Stimulated activated CD4-positive, alpha-beta T cell treated with anti-CD3 and anti-CD28 coated beads, Interleukin-1b, Interleukin-23, amount 100 ng/mL, for 4 hours (primary cell): ENCODE data around the gene C14orf180.
"Not testable (repeated sequence)": the region's sequence is repeated elsewhere in the genome, so short reads cannot be mapped to it uniquely, and the experiment has no call there.

ENCODE experiments used
- DNase-seq, 2 donors: peaks; one replicate each; pipeline ENCODE4 v3.0.0-alpha.2; 2020; ENCODE audit warnings: low read depth in 2 of 2

The C14orf180 gene

DNA sequence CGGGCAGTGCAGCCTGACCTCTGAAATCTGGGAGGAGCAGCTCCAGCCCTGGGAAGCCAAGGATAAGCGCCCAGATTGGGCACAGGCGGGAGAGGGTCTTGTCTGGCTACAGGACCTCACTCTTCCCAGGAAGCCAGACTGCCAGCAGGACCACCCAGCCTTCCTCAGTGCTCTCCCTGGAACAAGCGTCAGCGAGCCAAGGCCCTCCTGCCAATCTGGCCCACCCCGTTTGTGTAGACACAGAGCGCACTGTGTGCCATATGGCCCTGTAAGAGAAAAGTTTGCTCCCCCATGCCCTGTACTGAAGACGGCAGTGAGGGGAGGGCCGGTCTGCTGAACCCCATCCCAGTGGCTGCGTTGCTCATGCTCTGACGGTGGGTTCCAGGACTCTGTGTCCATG lies 1.2 kb upstream of the C14orf180 start:
- DNase-seq, result no peak

DNA sequence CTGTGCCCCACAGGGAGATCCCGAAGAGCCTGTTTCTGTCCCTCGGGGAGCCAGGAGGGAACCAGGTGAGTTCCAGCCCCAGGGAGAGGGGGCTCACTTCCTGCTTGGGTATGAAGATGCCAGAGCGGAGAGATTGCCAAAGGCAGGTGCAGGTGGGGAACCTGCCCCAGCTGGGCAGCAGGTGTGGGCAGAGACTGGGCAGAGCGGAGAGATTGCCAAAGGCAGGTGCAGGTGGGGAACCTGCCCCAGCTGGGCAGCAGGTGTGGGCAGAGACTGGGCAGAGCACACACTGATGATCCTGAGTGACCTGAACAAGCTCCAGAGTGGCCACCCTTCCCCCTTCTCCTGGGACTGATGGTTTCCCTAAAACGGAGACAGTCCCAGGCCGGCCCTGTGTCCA lies 375 bp downstream of the C14orf180 start:
- DNase-seq, result not testable (repeated sequence)

DNA sequence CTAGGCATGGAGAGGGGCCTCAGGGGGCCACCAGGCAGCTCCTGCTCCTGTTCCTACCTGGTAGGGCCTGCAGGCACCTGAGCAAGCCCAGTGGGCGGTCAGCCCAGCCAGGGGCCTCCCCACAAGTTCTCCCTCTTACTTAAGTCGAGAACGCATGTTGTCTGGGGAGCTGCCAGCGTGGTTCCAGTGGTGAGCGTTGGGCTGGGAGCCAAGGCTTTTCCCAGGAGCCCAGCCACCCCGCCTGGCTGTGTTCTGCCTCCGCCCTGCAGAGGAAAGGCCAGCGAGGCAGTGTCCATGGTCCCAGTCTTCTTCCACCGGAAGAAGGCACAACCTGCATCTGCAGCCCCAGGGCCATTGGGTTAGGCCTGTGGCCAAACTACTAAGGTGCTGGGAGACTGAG lies 1.4 kb downstream of the C14orf180 start:
- DNase-seq, result no peak

DNA sequence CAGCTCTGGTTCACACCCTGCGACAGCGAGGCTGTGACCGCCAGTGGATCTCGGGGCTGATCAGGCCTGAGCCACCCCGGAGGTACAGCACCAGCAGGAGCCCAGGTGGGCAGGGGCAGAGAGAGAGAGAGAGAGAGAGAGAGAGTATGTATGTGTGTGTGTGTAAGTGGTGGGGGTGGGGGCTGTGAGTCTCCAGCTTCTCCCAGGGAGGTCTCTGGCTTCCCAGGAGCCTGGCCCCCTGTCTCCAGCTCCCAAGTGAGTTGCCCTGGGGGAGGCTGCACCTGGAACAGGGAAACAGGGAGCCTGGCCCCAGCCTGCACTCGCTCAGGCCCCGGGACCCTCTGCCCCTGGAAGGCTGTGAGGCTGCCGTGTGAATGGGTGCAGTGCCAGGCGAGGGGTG lies 2.0 kb downstream of the C14orf180 start:
- DNase-seq, result no peak

DNA sequence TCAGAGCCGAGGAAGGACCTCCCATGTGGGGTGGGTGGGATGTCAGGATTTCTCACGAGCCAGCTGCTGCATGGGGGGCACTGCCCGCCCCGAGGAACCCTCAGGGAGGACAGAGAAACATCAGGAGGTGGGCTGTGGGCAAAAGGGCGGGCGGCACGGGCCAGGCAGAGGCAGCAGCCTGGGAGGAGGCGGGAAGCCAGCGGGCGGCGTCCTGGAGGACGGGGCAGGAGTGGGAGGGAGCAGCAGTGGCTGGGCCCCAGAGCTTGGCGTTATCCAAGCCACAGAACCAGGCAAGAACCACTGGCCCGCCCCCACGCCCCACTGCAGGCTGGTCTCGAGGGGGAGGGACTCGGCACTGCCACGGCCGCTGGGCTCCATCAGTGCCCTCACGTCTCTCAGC lies 2.4 kb downstream of the C14orf180 start:
- no peak for DNase-seq

DNA sequence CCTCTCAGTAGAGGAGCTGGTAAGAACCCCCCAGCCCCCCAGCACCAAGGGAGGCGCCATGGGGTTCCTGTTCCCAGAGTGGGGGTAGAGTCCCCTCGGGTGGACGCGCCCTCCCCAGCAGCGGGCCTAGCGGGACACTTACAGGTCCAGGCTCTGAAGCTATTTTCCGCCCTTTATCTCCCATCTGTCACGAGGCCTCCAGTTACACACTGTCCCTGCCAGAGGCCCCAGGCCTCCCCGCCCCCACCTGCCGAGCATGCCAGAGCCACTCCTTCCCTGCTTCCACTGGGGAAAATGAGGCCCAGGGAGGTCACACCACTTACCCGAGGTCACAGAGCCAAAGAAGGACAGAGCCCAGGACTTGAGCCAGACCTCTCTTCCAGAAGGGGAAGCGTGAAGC lies 3.1 kb downstream of the C14orf180 start:
- no peak for DNase-seq

DNA sequence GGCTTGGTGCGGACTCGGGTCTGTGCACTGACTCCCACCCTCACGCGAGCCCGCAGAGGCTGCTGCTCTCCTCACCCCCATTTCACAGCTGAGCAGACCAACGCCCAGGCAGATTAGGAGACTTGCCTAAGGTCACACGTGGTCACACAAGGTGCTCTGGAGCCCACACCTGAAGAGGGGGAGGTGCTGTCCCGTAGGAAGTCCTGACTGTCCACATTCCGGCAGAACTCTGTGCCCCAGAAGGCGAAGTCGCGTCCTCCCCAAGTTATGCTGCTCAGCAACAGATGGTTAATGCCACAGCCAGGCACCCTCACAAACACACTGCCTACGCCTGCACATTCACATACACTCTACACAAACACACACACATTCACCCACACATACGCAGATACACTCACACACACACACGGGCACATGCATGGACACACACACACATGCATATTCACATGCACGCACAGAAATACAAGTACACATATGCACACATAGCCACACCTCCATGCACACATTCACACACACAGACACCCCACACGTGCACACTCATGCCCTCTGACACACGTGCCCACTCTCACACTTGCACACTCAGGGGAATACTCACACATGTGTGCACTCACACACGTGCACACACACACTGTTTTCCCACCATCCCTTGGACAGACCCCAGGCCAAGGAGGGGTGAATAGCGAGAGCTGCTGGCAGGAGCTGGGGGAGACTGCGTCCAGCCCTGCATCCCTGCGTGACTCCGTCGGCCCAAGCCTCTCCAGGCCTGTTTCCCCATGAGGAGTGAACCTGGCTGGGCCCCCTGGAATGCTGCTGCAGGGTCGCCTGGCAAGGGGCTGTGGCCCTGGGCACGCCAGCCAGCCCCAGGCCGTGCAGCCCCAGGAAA lies 4.1 kb downstream of the C14orf180 start:
- no peak for DNase-seq

DNA sequence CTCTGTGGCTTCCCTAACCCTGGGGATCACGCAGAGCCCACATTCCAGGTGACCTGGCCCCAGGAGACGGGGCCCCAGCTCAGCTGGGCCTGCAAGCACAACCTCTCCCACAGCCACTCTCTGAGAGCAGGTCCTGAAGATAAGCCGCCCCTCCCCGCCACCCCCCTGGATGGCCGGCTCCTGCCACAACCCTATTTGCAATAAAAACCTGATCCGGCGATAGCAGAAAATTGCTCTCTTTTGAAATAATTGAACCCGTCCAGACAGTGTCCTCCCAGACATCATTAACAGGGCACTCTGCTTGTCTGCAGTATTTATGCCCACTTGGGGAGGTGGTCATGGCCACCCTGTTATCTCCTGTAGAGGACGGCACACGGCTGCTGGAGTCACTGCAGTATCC lies 5.0 kb downstream of the C14orf180 start:
- DNase-seq, result no peak

DNA sequence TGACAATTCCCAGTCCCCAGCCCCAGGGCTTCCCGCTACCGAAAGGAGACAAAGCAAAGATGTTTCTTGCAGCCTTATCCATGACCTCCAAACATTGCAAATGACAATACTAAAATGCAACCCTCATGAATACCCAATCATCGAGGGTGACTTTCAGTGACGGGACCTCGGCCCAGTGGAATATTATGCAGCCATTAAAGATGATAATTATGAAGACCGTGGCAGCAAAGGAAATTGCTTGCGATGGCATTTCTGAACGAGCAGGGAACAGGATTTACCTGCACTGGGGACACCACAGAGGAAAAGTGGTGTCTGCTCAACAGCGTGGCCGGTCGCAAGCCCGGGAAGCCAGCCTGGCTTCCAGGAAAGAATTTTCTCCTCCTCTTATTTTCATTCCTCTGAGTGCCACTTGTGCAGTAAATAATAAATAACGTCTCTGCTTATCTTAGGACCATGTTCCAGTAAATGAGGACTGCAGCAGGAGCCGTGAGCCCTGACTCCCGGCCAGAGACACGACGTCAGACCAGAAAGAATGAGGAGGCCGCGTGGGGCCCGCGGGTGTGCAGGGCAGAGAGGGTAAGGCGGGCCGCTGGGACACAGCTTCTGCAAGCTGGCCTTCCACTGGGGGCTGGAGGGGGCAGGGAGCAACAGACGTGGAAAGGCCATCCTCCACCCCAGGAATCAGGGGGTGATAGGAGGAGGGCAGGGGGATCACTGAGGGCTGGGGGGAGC lies 6.6 kb downstream of the C14orf180 start:
- DNase-seq, result no peak

DNA sequence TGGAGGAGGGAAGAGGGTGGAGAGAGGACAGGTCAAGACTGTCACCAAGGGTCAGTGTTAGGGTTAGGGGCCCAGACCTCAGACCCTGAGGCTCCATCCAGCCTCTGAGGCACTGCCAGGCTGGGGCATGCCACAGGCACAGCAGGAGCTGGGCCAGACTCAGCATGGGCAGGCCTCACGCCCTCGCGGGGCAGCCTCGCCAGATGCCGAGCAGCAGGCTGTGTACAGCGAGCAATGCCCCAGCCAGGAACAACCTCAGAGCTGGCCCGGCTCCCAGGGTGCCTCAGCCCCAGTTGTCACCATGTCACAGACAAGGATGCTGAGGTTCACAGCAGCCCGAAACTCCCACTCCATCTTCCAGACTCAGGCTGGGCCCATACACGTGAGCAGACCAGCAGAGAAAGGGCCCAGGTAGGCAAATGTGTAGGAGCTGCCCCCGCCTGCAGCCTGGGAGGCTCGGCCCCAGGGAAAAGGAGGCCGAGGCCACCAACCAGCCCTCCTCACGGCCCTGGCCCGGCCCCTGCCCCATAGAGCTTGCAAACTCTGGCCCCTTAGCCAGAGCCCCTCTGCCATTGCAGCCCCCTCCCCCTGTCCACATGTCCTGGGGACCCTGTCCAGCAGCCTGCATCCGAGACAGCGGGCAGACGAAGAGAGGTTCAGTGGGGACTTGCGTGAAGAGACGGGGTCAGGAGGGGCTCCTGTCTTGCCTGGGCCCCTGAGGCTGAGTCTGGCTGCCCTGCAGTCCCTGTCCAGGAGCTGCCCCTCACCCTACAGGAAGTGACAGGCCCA lies 7.5 kb downstream of the C14orf180 start:
- DNase-seq, result no peak

DNA sequence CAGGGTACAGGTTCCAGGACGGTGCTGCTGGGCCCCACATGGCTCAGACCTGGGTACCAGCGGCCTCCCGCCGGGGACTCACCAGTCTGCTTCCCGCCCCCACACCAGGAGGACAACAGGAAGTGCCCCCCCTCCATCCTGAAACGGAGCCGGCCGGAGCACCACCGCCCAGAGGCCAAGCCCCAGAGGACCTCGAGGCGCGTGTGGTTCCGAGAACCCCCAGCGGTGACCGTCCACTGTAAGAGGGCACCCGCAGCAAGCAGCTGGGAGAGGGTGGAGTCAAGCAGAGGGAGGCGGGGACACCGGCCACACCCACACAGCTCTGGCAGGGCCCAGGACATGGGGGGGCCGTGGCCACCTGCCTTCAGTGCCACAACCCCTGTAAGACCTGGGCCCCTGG lies 8.1 kb downstream of the C14orf180 start:
- no peak for DNase-seq

DNA sequence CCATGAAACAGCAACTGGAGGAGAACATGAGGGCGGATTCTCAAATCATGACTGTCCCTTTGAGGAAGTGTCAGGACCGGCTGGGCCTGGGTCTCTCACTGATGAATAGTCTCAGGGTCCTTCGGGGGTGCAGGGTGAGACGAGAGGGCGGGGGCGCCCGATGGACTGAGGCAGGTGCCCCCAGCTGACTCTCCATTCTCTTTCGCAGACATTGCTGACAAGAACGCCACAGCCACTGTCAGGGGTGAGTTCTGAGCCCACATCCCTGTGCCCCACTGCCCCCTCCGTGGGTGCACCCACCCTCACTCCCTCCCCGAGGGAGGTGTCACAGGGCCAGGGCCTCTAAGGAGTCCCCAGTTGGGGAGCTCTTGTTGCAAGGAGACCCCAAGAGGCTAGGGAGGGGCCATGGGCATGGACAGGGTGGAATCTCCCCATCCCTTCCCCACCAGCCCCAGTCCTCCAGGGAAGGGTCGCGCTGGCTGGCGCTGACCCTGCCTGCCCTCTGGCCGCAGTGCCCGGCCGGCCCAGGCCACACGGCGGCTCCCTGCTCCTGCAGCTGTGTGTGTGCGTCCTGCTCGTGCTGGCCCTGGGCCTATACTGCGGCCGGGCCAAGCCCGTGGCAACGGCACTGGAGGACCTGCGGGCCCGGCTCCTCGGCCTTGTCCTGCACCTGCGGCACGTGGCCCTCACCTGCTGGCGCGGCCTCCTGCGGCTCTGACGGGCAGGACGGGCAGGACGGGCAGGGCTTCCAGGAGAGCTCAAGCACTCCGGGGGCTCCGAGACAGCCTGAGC lies 8.7 kb downstream of the C14orf180 start:
- DNase-seq, result no peak

DNA sequence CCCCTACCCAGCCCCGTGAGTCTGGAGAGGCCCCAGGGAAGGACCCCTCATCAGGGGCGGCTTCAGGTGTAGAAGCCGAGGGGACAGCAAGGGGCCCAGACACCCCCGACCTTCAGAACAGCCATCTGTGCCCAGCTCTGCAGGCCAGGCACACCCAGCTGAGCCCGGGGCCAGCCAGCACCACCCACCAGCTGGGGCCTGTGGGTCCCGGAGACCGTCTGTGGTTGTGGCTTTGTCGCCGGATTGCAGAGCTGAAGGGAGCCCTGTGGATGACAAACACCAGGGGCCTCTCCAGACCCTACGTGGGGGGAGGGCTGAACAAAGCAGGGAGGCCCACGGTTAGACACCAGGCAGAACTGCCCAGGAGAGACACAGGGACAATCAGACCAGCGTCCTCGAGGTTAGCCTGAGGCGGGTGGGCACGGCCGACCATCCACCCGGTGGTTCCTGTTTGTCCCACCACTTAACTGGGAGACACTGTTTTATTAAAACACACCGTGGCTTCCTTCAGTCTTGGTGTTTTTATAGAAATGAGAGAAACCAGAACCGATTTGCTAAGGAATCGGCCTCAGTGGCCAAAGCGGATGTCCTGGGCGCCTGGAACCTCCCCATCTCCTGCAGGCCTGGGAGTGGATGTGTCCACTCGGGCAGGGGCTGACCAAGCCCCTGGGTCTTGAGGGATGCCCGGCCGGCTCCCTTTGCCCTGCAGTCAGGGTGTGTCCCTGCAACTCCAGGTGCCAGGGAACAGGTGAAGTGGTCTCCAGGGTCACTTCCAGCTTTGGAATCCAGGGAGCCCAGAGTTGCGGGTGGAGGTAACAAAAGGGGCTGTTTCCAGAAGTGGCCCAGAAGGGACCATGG lies 10.0 kb downstream of the C14orf180 start:
- no peak for DNase-seq

DNA sequence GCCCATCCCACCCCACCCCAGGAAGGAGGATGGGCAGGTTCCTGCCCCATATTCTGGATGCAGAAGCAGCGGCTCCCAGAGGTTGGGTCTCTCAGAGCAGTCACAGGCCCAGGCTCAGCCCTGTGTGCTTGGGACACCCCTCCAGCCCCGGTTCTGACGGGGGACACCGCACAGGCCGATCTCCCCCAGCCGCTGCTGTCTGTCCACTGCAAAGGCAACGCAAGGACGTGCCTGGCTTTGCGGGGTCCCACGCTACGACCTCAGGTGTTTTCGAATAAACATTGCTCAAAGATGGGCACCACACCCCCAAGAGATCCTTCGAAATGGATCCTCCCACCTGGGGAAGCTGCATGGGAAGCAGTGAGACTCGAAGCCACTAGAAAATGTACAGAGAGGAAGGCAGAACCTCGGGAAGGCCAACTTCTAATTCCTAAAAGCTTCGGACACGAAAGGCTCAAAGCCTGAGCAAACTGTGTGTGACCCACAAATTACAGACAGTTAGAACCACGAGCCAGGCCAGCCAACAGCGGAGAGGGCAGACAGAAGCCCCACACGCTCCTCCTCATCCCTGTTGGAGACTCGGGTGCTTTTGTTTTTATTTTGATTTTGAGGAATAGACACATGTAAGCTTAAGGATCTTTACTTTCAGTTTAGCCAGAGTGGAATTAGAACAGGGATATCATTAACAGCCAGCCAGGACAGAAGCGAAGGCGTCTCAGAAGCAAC lies 10.8 kb downstream of the C14orf180 start:
- no peak for DNase-seq

DNA sequence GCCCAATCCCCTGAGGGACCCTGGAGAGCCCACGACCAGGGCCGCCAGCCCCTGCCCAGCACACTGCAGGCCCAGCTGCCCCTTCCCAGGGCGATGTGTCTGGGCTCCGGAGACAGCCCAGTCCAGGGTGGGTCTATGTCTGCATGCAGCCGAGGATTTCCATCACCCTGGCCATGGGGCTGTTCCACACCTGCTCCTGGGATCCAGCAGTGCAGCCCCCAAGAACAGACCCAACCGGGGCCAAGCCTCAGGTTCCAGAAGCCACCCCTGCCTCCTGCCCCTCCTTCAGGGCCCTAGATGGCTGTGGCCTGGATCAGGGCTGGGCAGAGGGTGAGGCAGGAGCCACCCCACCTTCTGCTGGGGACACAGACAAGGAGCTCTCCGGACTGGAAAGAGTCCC lies 11.5 kb downstream of the C14orf180 start:
- DNase-seq, result no peak

DNA sequence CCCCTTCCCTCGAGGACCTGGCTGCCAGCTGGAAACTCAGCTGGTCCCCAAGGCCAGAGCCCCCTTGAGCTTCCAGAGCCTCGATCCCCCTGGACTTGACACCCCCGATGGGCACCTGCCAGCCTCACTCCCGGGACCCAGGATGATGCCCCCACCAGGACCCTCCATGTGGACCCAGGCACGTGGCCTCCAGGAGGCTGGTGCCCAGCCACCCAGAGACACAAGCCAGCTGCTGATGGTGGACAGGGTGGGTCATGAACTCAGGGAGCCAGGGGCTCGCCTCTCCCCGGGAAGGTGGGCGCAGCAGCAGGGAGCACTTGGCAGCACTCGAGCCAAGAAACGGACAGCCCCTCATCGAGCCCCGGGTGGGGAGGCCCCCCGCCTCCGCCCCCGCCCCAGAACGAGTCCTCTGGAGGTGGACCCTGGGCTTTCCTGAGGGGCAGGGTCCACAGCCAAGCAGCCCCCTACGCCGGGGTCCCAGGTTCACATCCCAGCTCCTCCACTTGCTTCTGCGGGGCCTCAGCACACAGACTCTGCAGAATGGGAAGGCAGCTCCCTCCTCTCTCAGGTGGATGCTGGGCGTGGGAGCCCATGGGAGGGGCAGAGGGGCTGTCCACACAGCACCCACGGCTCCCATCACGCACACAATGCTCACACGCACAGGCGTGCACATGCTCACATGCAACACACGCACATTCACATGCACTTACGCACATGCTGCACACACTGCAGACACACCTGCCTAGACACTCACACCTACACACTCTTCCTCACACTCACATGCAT lies 12.1 kb downstream of the C14orf180 start:
- DNase-seq, result no peak

DNA sequence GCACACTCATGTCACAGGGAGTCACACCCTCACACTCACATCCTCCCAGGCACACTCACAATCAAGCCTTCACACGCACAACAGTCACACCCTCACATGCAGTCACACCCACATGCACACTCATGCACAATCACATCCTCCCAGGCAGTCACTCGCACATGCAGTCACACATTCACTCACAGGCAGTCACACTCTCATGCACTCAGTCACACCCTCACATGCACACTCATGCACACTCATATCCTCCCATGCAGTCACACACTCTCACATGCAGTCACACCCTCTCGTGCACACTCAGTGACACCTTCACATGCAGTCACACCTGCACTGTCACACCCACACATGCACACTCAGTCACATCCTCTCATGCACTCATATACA lies 12.7 kb downstream of the C14orf180 start:
- no peak for DNase-seq

DNA sequence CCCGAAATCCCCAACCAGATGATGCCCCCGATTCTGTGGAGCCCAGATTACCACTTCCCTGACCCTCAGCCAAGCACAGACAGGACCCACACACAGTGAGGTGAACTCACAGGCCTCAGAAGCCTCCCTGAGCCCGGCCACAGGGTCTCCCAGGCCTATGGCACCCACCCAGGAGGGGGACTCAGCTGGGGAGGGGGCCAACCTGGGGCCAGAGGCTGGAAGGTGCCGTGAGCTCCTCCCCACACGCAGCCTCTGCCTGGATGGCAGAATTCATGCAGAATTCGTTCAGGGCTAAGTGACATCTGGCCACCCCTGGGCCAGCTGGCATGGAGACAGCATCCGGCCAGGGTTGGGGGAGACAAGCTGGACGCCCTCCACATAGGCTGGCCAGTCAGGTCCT lies 13.2 kb downstream of the C14orf180 start:
- no peak for DNase-seq

DNA sequence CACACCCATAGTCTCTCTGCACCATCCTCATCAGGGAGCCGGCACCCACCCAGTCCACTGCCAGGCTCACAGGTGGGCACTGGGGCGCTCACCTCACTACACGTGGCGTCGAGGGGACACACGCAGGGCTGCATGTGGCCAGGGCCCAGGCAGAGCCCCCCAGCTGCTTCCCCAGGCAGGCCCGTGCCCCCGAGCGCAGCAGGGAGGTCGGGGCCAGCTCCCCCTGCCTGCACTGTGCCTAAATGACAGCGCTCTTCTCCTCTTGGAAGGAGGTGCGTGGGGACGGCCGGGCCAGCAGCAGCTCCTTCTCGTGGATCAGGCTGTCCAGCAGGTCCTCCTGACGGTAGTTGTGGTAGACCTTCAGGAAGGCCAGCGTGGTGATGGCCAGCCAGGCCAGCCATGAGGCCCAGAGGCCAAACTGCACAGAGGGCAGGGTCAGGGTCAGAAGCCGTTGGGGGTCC lies 13.7 kb downstream of the C14orf180 start:
- DNase-seq, result no peak
